Measurements from ENCODE around the gene NRG3. TPM values are rescaled to one million over a fixed set of nuclear protein-coding genes. Genes with fewer than 3 reads are reported as not detected.

NRG3 gene
- total and polyA plus RNA-seq, 2 donors (not counting 1 experiment from before 2014, with no cell fraction given): 0.06 TPM; not detected in 1

DNA sequence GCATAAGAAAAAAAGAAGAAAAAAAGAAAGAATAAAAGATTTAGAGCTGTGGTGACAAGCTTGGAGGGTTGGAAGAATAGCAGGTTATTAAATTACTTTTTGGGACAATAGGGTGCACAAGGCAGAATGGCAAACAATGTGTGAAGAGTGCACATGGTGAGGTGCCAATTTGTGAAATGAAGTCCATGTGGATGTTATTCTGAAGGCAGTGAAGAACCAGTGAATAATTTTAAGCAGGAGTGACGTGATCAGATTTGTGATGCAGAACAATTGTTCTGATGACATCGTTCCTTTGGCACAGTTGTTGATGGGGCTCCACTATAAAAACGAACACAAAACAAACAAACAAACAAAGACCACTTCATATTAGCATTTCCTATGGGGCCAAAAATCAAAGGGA lies 700.3 kb downstream of the NRG3 start:
- ChIA-PET CTCF (no interaction called here), POLR2A (no interaction called here)
- no peak overlapping the region for H3K4me3 ChIP-seq (ENCODE audit: control extremely low read depth in 1 of 5, extremely low read depth in 1 of 5, insufficient read depth in 1 of 5, low read depth in 2 of 5, low read length in 4 of 5)
- H3K36me3 ChIP-seq (replicated peaks in 1 of 2; ENCODE audit: control extremely low read depth in 1 of 2, control insufficient read depth in 1 of 2, extremely low read depth in 1 of 2, insufficient read depth in 2 of 2, low read length in 1 of 2): no peaks in the 10 kb centered on the region
- no peaks in the 10 kb centered on the region for H4K20me1 ChIP-seq (ENCODE audit: control insufficient read depth, insufficient read depth, low read length, poor library complexity, severe bottlenecking)
- H3K9me3 ChIP-seq (ENCODE audit: control extremely low read depth in 1 of 3, control insufficient read depth in 2 of 3, insufficient read depth in 1 of 3, low read length in 2 of 3): no peaks in the 10 kb centered on the region
- no peaks in the 10 kb centered on the region for H3K27me3 ChIP-seq (replicated peaks in 1 of 4; ENCODE audit: control extremely low read depth in 1 of 4, control insufficient read depth in 3 of 4, insufficient read depth in 4 of 4, low read length in 3 of 4)
- no peak overlapping the region for H3K4me3 Mint-ChIP-seq
- H2AFZ ChIP-seq (ENCODE audit: insufficient read depth, low read depth, low read length, poor library complexity, severe bottlenecking): no peak overlapping the region
- no peaks in the 10 kb centered on the region for H3K4me1 Mint-ChIP-seq
- H3K27ac ChIP-seq (ENCODE audit: low read length in 2 of 2): no peak overlapping the region
- H3K9ac ChIP-seq (ENCODE audit: low read length): no peak overlapping the region
- H3K9me3 Mint-ChIP-seq (ENCODE audit: insufficient read depth): peaks cover 4% of the 10 kb centered on the region
- no peak overlapping the region for H3K4me2 ChIP-seq (replicated peaks; ENCODE audit: low read depth, low read length, poor library complexity, severe bottlenecking)
- intact Hi-C loops (cut with micrococcal nuclease): no loop called here
- no peak overlapping the region for H3K27ac Mint-ChIP-seq
- no CpG with 5 or more reads among the region's 3 CpGs for WGBS (ENCODE audit: insufficient coverage)
- no peaks in the 10 kb centered on the region for H3K27me3 Mint-ChIP-seq
- ATAC-seq (ENCODE audit: low read depth) (no peak), DNase-seq (no peak)
- no peaks in the 10 kb centered on the region for H3K4me1 ChIP-seq (ENCODE audit: control insufficient read depth in 2 of 2, insufficient read depth in 2 of 2, low read length in 2 of 2)
- TF ChIP-seq, protein P1, sequence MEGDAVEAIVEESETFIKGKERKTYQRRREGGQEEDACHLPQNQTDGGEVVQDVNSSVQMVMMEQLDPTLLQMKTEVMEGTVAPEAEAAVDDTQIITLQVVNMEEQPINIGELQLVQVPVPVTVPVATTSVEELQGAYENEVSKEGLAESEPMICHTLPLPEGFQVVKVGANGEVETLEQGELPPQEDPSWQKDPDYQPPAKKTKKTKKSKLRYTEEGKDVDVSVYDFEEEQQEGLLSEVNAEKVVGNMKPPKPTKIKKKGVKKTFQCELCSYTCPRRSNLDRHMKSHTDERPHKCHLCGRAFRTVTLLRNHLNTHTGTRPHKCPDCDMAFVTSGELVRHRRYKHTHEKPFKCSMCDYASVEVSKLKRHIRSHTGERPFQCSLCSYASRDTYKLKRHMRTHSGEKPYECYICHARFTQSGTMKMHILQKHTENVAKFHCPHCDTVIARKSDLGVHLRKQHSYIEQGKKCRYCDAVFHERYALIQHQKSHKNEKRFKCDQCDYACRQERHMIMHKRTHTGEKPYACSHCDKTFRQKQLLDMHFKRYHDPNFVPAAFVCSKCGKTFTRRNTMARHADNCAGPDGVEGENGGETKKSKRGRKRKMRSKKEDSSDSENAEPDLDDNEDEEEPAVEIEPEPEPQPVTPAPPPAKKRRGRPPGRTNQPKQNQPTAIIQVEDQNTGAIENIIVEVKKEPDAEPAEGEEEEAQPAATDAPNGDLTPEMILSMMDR (IDR thresholded peaks at IDR 0.05): no peak
- no peak for TF ChIP-seq EZH2 (IDR thresholded peaks at IDR 0.05; ENCODE audit: borderline replicate concordance, insufficient read depth, low read depth, low read length, poor library complexity, severe bottlenecking)
- H3K79me2 ChIP-seq (ENCODE audit: control insufficient read depth, insufficient read depth, low read length): no peaks in the 10 kb centered on the region

DNA sequence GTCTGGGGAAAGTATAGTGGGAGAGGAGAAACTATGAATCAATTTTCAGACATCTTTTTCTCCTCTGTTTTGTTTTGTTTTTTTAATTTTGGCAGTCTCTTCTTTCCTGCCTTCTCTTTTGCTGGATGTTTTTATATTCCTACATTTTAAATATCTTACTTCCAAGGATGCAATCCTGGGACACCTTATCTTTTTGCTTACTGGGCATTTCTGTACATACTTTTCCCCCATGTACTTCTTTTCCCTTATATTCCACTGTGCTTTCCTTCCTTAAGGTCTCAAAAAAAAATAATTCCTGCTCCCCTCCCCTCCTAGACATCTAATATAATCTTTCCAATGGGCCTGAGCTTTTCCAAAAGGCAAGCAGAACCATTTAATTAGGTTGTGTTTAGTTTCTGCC lies 701.1 kb downstream of the NRG3 start:
- Mint-ChIP-seq H3K4me3 (no peak overlapping the region), H3K4me1 (no peaks in the 10 kb centered on the region), H3K27me3 (no peaks in the 10 kb centered on the region), H3K27ac (no peak overlapping the region), H3K9me3 (ENCODE audit: insufficient read depth) (peaks cover 4% of the 10 kb centered on the region)
- Histone ChIP-seq H2AFZ (ENCODE audit: insufficient read depth, low read depth, low read length, poor library complexity, severe bottlenecking) (no peak overlapping the region), H3K4me1 (ENCODE audit: control insufficient read depth in 2 of 2, insufficient read depth in 2 of 2, low read length in 2 of 2) (no peaks in the 10 kb centered on the region), H3K4me3 (ENCODE audit: control extremely low read depth in 1 of 5, extremely low read depth in 1 of 5, insufficient read depth in 1 of 5, low read depth in 2 of 5, low read length in 4 of 5) (no peak overlapping the region), H3K27me3 (replicated peaks in 1 of 4; ENCODE audit: control extremely low read depth in 1 of 4, control insufficient read depth in 3 of 4, insufficient read depth in 4 of 4, low read length in 3 of 4) (no peaks in the 10 kb centered on the region), H3K27ac (ENCODE audit: low read length in 2 of 2) (no peak overlapping the region), H3K9me3 (ENCODE audit: control extremely low read depth in 1 of 3, control insufficient read depth in 2 of 3, insufficient read depth in 1 of 3, low read length in 2 of 3) (no peaks in the 10 kb centered on the region), H3K79me2 (ENCODE audit: control insufficient read depth, insufficient read depth, low read length) (no peaks in the 10 kb centered on the region), H3K4me2 (replicated peaks; ENCODE audit: low read depth, low read length, poor library complexity, severe bottlenecking) (no peak overlapping the region), H3K36me3 (replicated peaks in 1 of 2; ENCODE audit: control extremely low read depth in 1 of 2, control insufficient read depth in 1 of 2, extremely low read depth in 1 of 2, insufficient read depth in 2 of 2, low read length in 1 of 2) (no peaks in the 10 kb centered on the region), H4K20me1 (ENCODE audit: control insufficient read depth, insufficient read depth, low read length, poor library complexity, severe bottlenecking) (no peaks in the 10 kb centered on the region), H3K9ac (ENCODE audit: low read length) (no peak overlapping the region)
- intact Hi-C loops (cut with micrococcal nuclease): no loop called here
- no peak for TF ChIP-seq EZH2 (IDR thresholded peaks at IDR 0.05; ENCODE audit: borderline replicate concordance, insufficient read depth, low read depth, low read length, poor library complexity, severe bottlenecking)
- TF ChIP-seq, protein P1 (IDR thresholded peaks at IDR 0.05): no peak
- CTCF ChIA-PET: no interaction called here
- ATAC-seq (ENCODE audit: low read depth) (no peak), DNase-seq (no peak)
- POLR2A ChIA-PET: no interaction called here
